Fibroblast of the conjunctiva (primary cell): ENCODE data around the gene AATK.

ENCODE experiments used
- DNase-seq: peaks from one replicate; pipeline ENCODE4 v3.0.0-alpha.2; 2010; ENCODE audit warnings: low read depth

Gene AATK

DNA sequence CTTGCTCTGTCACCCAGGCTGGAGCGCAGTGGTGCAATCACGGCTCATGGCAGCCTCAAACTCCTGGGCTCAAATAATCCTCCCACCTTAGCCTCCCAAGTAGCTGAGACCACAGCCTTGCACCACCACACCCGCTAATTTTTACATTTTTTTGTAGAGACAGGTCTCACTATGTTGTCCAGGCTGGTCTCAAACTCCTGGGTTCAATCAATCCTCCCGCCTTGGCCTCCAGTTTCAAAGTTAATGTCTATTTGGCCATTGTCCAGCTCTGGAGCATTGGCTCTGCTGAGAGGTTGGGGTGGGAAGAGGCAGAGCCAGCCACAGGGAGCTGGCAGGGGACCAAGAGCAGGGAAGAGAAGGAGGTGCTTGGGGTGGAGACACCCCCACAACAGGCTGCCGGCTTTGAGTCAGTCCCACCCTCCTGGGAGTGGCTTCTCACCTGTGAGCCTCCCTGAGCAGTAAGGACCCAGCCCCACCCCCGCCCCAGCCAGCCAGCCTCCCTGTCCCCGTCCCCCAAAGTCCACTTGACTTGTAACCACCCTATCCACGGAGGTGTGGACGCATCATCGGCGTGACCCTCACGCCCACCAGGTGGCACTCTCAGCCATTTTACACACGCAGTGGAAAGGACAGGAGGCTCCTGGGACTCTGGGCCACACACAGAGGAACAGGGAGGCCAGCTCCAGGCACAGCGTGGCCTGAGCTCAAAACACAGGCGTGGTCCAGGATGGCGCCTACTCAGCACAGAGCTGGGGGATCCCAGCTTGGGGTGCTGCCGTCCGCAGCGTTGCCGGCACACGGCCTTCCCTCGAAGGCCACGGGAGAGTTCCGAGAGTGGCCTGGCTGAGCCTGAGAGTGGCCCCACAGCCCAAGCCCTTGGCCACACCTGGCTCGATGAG, 23.5 kb downstream of the AATK start:
- DNase-seq, result peak; percentile 60

DNA sequence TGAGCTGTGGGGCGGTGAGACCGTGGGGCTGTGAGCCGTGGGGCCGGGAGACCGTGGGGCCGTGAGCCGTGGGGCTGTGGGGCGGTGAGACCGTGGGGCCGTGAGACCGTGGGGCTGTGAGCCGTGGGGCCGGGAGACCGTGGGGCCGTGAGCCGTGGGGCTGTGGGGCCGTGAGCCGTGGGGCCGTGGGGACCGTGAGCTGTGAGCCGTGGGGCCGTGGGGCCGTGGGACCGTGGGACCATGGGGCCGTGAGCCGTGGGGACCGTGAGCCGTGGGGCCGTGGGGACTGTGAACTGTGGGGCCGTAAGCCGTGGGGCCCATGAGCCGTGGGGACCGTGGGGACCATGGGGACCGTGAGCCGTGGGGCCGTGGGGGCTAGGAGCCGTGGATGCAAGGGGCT, 25.3 kb downstream of the AATK start:
- DNase-seq, result no peak

DNA sequence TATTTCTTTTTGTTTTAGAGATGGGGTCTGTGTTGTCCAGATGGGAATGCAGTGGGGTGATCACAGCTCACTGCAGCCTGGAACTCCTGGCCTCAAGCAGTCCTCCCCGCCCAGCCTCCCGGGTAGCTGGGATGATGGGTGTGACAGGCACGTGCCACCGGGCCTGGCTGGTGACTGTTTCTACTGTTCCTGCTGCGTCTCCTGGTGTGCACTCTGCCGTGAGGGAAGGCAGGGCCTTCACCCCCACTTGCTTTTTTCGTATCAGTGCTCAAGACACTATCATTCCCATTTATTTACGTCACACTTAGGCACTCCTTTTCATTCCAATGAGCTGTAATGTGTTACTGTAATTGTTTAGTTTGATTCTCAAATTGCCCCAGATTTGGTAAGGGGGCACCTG, 26.0 kb downstream of the AATK start:
- DNase-seq, result no peak

DNA sequence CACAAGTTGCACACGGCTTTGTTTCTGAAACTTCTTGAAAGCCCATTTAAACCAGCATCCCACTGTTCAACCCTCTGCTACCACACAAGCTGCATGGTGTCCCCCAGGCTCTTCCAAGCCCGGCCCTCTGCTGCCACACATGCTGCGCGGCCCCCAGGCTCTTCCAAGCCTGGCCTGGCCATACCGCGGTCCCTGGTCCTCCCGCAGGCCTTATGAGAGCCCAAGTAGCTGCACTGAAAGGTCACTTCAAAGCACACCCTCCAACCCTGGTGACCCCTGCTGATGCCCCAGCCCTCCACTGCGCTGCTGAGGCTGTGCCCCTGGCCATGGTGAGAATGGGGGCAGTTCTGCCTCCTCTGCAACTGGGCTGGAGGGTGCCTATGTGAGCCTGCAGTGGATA, 26.6 kb downstream of the AATK start:
- DNase-seq, result no peak

DNA sequence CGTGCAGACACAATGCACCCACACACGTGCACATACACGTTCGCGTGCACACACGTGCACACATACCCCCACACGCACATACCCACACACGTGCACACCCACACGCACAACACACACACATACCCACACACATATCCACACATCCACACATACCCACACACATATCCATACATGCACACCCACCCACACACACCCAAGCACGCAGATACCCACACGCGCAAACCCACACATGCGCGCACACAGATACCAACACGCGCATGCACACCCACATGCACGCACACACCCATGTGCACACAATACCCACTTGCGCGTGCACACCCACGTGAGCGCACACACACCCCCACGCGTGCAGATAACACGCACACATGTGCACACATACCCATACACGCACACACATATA, 27.5 kb downstream of the AATK start:
- no peak for DNase-seq

DNA sequence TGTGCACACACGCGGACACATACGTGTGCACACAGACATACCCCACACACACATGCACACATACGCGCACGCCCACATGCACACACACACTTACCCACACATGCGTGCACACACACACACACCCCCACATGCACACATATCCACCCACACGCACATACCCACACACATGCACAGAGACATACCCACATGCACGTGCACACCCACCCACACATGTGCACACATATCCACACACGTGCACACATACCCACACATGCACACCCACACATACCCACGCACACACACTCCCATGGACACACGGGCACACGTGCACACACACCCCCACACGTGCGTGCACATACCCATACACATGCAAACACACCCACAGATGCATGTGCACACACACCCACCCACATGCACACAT, 27.9 kb downstream of the AATK start:
- no peak for DNase-seq

DNA sequence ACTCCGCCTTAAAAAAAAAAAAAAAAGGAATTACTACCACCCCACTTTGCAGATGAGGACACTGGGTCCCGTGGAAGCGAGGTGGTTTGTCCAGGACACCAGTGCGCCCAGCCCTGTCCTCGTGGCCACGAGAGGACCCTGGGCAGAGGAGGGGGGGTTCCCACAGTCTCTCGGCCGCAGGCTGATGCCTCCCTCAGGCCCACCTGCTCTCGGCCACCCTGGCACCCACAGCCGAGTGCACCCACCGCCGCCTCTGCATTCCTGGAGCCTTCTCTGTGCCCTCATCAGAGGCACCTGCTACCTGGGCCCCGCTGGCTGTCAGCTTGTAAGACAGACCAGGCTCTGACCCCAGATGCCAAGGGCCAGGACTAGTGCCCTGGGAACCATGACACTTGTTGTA, 28.8 kb downstream of the AATK start:
- no peak for DNase-seq

DNA sequence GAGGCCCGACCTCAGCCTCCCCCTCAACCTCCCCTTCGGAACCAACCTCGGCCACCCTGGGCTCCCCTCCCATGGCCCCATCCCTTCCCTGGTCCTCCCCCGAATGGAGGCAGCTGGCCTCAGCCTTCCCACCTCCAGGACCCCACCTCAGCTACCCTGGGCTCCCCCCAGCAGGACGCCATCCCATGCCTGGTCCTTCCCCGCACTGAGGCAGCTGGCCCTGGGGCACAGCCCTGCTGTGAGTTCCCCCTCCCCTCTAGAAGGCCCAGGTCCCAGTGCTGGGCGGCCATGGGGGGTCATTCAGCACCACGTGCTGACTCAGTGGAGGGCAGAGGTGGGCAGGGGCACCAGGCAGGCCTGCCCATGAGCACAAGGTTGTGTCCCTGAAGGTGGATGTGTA, 29.7 kb downstream of the AATK start:
- no peak for DNase-seq

DNA sequence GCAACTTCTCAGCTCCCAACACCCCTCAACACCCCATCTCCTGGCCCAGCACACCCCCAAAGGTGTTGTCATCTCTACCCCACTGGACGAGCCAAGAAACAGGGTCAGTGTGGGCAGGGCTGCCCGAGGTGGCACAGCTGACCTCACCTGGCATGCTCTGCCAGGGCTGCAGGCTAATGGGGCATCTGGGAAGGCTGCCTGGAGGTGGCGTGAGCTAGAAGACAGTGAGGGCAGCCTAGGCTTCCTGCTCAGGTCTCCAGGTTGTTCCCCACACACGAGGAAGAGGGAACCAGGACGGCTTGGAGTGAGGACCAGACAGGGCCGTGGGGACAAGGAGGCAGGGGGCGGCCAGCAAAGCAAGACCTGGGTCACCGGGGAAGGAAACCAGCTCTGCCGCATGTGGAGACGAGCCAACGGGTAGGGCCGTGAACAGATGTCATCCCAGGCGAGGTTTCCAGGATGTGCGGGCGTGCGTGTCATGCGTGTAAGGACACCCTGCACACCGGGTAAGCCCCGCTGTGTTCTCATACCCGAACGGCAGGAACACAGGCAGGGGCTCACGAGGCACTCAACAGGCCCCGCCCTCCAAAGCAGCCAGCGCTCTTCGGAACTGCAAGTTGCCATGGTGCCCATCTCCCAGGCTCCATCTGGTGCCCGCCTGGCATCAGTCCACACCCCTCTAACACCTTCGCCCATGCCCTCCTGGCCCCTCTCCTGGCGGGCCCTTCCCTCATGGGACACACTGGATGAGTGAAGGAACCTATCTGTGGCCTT, 30.3 kb downstream of the AATK start:
- DNase-seq, result no peak

DNA sequence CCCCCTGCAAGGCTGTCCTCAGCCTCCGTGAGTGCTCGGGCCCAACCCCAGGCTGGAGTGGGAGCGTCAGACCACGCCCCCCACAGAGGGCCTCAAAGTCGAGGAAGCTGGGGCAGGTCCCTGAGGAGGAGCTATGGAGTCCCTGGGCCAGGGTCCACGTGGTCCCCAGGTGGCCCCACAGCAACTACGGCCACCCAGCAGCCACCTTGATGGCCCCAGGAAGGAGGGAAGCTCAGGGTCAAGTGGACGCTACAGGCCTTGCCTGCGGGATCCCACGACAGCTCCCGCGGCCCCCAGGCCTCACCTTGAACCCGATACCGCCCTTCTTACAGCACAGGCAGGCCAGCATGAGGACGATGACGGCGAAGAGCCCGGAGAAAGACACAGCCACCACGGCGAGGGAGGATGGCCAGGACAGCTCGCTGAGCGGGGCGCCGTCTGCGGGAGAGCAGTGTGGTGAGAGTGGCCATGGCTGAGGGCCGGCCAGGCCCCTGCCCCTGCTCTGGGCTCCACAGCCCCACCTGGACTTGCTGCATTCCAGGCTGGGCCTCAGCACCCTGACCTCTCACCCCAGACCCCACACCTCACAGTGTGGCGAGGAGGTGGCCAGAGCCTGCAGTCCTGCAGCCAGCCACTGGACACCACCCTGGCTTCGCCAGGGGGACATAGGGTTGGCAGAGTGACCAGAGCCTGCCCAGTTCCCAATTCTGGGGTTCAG, 31.8 kb downstream of the AATK start:
- DNase-seq, result no peak

DNA sequence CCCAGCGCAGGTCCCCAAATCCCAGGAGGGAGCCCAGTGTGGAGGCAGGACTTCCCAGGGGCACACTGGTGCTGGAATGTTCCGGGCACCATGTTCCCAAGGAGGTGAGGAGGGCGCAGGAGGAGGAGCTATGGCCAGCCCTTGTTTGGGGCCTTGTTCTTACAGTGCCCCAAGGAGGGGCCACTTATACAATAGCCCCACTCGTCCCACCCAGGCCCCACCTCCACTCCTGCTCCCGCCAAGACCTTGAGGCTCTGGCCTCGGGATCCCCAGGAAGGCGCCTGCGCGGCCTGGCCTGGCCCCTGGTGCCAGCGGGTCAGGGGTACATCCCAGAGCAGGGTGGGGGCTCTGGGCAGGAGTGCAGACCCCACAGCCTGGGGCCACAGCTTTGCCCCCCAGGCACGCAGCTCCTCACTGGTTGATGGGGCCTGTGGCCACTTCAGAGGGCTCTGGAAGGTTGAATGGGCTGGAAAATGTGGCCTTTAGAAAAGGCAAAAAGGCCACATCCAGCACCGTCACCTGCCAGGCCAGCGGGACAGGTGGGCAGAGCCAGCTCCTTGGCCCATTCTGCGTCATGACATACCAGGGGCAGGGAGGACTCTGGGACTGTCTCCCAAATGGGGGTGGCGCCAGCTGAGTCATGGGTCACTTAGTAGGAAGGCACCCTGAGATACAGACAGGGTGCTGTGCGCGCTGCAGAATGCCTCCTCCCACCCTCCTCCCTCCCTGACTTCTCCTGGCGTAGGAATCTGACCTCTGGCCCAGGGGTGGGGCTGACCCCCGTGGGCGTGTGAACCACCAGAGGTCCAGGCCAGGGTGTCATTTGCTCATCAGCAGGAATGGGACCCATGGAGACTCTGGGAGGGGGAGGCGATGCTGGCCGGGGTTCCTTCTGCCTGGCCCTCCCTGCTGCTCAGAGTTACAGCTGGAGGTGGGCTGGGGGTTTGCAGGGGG, 33.0 kb downstream of the AATK start:
- DNase-seq, result no peak

DNA sequence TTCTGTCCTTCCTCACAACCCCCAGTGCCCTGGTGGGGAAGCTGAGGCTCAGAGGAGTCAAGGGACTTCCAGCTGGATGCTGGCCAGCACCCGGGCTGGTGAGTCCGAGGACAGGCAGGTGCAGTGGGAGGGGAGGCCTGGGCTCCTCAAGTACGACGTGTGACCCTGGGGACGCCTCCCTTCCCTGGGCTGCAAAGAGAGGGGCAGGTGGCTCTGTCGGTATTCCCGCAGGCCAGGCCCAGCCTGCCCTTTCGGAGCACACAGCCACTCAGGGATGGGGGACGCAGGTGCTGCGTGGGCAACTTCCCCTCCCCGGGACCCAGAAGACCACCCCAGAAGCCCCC, 33.9 kb downstream of the AATK start:
- DNase-seq, result no peak

DNA sequence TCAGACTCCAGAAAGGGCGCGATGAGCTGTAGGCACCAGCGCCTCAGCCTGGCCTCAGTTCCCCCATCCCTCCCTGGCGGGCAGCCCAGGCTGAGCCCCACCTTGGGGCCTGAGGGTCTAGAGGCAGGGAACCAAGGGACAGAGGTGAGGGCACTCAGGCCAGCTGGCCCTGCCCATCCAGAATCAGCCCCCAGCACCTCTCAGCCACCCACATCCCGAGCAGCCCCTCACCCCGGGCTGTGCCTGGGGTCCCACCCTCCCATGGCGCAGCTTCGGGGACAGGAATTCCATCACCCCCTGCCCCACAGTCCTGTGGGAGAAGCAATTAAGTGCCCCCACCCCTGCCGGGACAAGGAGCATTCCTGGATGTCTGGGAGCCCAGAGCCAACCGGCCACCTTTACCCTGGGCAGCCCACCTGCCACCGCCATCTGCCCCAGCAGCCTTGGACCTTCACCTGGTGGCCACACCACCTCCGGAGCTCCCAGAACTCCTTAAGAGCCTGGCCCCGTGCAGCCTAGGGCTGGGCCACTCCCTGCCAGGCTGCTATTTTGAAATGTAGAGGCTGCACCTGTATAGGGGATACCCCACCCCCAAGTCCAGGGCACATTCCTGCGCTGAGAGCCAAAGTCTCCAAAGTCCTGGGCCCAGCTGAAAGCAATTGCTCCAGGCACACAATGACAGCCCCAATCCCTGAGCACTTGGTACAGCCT, 34.4 kb downstream of the AATK start:
- no peak for DNase-seq

DNA sequence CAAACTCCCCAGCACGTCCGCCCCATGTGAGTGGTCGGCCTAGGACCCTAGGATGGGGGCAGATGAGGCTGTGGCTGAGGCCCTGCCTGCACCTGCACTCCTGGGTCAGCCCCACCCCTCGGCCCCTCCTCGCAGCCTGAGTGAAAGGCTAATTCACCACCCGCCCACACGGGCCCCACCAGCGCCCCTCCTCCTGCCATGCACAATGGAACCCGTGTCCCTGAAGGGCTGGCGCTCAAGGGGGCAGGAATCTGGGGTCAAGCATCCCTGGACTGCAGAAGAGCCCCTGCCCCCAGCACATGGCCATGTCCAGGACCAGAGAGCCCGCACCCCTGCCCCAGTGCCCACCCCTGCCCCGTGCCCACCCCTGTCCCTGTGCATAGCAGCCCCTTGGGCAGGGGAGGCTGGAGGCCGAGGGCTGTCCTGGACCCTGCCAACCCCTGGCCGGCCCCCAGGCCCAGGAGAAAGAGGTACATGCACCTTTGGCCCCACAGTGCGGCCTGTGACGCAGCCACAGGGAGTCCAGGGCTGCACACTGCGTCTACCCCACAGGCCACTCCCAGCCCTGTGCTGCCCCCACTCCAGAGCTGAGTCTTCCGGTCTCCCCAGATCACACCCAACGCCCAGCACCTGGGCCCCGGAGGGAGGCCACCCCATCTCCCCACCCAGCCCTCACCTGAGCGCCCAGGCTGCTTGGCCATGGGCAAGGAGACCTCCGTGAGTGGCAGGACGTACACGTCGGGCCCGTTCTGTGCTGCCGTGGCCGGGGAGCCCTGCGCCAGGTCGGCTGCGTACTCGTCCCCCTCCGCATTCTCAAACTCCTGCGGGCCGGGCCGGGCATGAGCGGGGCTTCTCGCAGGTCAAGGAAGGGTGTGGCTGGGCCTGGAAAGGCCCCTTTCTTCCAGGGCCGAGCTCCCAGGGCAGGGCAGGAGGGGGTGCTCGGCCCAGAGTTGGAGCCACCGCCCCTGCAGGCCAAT, 35.3 kb downstream of the AATK start:
- no peak for DNase-seq

DNA sequence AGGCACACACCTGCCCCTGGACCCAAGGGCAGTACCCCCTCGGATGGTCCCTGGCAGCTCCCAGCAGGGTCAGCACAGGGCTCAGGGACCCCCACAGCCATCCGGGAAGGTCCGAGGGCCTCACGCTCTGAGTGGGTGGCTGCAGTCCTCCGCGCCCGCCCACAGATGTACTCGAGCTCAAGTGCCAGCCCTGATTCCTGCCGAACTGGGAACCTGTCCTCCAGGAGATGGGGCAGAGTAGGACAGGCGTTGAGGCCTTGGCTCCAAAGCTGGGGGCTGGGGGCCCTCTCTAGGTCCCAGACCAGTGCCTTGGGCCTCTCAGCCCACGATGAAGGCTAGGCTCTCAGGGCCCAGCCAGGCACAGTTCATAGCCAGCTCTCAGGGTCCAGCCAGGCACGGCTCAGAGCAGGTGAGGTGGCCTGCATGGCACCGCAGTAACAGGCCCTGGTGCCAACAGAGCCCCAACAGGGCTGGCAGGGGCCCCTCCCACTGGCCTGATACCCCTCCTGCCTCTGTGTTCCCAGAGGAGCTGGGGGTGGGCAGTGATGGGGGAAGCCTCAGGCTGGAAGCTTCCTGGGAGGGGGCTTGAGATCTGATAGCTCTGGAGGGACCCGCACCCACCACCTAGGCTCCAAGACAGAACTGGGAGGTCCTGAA, 36.2 kb downstream of the AATK start:
- DNase-seq, result no peak

DNA sequence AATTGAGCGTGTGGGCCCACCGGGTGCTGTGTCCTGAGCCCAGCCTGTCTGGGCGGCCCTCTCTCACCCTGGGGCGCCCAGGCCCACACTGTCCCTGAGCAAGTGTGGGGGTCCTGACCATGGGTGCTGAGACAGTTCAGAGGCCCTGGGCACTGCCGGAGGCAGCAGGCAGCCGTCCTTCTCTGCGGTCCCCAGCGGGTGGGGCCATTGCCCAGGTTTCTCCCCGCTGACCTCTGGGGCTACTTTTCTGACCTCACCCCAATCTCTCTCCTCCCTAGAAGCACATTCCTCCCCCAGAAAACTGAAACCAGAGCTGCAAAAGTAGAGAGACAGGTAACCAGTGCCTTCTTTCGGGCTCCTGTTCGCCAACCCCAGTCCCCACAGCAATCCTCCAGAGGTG, 36.7 kb downstream of the AATK start:
- no peak for DNase-seq

DNA sequence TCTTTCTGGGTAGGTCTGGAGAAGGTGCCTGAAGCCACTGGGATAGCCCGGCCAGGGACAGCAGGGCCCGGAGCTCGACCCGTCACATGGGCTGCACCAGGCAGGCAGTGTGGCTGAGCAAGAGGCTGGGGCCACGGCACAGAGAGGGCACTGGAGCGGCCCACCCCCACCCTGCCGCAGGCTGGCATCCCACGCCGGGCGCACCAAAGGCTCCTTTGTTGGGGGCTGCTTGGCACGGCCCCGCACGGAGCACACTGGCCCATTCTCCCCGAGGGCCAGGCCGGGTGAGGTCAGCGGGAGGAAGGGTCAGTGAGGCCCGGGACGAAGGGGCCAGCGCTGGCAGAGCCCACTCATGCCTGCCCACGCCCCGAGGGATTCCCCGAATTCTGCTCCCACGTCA, 37.2 kb downstream of the AATK start:
- no peak for DNase-seq

DNA sequence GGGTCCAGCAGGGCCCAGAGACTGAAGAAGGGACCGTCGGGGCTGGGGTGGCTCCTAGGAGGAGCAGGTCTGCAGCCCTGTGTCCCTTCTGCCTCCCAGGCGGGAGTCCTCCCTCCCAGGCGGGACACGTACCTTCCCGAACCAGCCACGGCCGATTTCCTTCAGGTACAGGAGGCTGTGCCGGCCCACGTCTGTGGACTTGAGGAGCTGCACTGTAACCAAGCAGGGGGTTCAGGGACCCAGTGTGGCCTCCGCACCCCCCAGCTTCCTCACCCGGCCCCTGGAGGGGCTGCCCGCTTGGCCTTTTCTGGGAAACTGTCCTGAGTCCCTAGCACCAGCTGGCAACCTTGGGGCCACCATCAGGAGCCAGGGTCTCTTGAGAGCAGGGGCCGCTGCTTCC, 37.7 kb downstream of the AATK start:
- no peak for DNase-seq

DNA sequence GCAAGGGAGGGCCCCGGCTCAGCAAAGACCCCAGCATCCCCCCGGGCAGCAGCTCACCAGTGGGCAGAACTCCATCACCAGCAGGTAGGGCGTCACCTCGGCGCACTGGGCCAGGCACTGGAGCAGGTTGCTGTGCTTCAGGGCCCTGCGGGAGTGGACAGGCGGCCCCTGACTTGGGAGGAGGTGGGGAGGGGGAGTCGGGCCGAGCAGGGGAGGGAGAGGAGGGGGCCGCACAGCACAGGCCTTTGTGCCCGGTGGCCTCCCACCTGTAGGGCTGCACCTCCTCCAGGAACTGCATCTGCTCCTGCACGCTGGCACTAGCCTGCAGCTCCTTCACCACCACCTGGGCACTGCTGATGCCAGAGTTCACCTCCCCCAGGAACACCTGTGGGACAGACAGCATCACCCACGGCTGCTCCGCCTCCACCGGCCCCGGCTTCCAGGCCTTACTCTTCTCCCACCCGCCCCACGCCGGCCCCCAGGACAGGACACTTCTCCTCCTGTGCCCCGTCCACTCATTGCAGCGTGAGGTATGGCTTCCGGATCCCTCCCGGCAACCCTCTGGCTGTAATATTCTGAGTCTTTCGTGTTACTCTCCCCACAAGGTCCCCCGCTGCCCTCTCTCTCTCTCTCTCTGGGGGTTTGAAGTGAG, 38.4 kb downstream of the AATK start:
- DNase-seq, result no peak
